ENCODE measurements around the gene MYBBP1A.
"Not testable (repeated sequence)": the region's sequence is repeated elsewhere in the genome, so short reads cannot be mapped to it uniquely, and the experiment has no call there.

MYBBP1A gene, protein sequence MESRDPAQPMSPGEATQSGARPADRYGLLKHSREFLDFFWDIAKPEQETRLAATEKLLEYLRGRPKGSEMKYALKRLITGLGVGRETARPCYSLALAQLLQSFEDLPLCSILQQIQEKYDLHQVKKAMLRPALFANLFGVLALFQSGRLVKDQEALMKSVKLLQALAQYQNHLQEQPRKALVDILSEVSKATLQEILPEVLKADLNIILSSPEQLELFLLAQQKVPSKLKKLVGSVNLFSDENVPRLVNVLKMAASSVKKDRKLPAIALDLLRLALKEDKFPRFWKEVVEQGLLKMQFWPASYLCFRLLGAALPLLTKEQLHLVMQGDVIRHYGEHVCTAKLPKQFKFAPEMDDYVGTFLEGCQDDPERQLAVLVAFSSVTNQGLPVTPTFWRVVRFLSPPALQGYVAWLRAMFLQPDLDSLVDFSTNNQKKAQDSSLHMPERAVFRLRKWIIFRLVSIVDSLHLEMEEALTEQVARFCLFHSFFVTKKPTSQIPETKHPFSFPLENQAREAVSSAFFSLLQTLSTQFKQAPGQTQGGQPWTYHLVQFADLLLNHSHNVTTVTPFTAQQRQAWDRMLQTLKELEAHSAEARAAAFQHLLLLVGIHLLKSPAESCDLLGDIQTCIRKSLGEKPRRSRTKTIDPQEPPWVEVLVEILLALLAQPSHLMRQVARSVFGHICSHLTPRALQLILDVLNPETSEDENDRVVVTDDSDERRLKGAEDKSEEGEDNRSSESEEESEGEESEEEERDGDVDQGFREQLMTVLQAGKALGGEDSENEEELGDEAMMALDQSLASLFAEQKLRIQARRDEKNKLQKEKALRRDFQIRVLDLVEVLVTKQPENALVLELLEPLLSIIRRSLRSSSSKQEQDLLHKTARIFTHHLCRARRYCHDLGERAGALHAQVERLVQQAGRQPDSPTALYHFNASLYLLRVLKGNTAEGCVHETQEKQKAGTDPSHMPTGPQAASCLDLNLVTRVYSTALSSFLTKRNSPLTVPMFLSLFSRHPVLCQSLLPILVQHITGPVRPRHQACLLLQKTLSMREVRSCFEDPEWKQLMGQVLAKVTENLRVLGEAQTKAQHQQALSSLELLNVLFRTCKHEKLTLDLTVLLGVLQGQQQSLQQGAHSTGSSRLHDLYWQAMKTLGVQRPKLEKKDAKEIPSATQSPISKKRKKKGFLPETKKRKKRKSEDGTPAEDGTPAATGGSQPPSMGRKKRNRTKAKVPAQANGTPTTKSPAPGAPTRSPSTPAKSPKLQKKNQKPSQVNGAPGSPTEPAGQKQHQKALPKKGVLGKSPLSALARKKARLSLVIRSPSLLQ (N-terminal part only)
- total RNA-seq: 65.7 to 97.8 reads per million in 2 donors

DNA sequence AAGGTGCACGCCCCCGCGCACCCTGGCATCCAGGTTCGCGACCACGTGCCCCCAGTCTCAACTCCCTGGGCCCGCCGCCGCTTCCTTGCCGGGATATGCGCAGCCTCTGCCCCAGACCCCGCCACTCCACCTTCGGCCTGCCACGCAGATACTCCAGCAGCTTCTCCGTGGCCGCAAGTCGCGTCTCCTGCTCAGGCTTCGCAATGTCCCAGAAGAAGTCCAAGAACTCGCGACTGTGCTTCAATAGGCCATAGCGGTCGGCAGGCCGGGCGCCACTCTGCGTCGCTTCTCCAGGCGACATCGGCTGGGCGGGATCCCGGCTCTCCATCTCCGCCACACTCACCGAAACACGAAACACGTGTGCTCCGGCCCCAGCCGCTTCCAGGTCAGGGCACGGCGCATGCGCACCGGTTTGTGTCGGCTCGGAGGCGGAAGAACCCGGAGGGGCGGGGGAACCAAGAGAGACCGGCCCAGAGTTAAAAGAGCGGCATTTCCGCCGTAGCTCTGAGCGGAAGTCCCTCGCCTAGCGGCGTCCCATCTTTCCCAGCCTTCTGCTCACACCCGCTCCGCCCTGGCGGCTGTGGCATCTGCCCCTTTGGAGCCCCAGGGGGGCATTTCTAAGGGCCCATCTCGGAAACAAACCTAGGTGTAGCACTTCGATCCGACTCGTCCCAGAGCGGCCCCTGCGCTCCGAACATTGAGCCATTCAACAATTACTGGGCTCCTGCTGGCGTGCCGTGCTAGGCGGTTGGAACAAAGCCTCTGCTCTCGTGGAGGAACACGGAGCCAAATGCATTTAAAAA lies at the start of gene MYBBP1A:
MYBBP1A (minus strand) TSS at position 388 of the 803 bp plus-strand sequence; CDS start at position 328, 60 bp downstream.
- DNase-seq: peak; percentile 94

DNA sequence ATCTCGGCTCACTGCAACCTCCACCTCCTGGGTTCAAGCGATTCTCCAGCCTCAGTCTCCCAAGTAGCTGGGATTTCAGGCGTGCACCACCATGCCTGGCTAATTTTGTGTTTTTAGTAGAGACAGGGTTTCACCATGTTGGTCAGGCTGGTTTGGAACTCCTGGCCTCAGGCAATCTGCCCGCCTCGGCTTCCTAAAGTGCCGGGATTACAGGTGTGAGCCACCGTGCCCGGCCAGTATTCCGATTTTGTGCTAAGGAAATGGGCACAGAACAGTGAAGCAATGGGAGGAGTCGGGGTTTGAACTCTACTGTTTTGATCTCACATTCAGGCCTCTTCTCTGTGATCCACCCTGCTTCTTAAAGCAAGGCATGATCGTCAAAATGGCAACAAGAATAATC lies 49.6 kb upstream of the MYBBP1A start:
- not testable (repeated sequence) for DNase-seq

GRCh38 chr17:4604111-4604644 lies 49.0 kb upstream of the MYBBP1A start:
- DNase-seq: no peak

DNA sequence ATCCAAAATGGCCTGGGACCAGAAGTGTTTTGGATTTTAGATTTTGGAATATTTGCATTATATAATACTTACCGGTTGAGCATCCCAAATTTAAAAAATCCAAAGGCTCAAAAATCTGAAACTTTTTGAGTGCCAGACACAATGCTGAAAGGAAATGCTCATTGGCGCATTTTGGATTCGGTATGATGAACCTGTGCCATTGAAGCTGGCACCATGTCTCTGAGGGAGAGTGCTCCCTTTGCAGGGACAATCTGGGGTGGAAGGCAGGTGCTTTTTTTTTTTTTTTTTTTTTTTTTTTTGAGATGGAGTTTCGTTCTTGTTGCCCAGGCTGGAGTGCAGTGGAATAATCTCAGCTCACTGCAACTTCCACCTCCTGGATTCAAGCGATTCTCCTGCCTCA lies 46.9 kb upstream of the MYBBP1A start:
- DNase-seq: no peak

- no peak for DNase-seq
Observed at GRCh38 chr17:4601326-4601725, 46.1 kb upstream of the MYBBP1A start.

DNA sequence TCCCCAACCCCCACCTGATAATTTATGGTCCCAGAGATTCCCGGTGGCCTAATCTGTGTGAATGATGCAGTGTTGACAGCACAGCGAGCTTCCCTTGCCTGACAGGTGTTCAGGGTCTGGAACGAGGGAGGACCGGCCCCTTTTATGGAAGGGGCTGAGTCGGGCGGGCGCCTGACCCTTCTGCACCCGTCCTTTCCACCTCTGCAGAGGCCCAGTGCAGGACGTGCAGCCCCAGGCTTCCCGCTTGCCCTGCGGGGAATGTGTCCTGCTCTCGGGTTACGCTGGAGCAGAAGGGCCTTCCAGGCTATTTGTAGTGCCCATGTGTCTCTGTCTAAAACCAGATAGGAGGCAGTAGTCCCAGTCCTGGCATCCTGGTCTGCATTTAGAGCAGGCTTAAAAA lies 45.4 kb upstream of the MYBBP1A start:
- no peak for DNase-seq

DNA sequence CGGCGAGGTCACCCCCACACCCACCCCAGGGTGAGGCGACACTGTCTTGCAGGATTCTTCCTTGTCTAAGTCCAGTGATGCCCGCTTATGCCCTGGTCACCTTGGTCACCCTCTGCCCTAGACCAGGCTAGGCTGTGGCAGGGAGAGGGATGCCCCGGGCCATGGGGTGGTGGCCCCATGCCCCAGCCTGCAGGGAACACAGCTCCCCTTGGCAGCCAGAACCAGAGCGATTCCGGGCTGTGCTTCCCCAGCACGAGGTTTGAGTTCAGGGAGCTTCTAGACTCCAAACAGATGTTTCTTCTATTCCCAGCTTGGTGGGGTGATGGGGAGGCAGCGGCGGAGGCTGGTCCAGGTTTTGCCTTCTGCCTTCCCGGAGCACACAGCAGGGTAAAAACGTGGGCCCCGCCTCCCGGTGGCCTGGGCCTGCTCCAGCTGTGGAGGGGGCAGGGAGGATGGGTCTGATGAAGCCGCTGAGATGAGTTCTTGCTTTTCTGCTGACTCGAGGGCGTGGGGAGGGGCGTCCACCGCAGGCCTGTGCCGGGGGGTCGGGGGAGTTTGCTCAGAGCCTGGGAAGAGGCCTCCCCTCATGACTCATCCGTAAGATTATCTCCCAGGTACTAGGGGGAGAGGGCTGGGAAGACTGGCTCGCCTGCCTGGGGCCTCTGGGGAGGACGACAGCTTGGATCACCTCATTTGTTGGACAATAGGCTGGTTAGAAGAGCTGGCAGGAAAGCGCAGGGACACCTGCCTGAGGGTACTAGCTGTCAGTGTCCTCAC lies 44.5 kb upstream of the MYBBP1A start:
- DNase-seq: no peak

GRCh38 chr17:4598776-4599504 lies 43.8 kb upstream of the MYBBP1A start:
- DNase-seq: no peak

GRCh38 chr17:4597975-4598374 lies 42.8 kb upstream of the MYBBP1A start:
- no peak for DNase-seq

GRCh38 chr17:4596636-4597380 lies 41.6 kb upstream of the MYBBP1A start:
- DNase-seq: no peak

DNA sequence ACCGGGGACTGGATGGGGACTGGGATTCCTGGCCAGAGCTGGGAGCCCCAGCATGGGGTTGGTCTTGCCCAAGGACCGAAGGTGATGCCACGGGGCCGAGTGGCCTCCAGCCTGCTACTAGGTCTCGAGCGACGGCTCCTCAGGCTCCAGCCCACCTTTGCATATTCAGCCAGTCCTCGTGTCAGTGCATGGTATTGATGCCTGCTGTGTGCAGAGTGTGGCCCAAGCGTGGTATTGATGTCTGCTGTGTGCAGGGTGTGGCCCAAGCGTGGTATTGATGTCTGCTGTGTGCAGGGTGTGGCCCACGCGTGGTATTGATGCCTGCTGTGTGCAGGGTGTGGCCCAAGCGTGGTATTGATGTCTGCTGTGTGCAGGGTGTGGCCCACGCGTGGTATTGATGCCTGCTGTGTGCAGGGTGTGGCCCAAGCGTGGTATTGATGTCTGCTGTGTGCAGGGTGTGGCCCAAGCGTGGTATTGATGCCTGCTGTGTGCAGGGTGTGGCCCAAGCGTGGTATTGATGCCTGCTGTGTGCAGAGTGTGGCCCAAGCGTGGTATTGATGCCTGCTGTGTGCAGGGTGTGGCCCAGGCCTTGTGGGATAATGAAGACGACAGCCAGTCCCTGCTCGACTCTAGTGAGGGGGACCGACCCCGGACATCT lies 40.6 kb upstream of the MYBBP1A start:
- DNase-seq: not testable (repeated sequence)

GRCh38 chr17:4594931-4595684 lies 39.9 kb upstream of the MYBBP1A start:
- DNase-seq: no peak

- DNase-seq: no peak
Observed at GRCh38 chr17:4594406-4594805, 39.2 kb upstream of the MYBBP1A start.

GRCh38 chr17:4593021-4593421 lies 37.8 kb upstream of the MYBBP1A start:
- DNase-seq: no peak

GRCh38 chr17:4592240-4593005 lies 37.2 kb upstream of the MYBBP1A start:
- DNase-seq: no peak

GRCh38 chr17:4591529-4591928 lies 36.3 kb upstream of the MYBBP1A start:
- DNase-seq: no peak

DNA sequence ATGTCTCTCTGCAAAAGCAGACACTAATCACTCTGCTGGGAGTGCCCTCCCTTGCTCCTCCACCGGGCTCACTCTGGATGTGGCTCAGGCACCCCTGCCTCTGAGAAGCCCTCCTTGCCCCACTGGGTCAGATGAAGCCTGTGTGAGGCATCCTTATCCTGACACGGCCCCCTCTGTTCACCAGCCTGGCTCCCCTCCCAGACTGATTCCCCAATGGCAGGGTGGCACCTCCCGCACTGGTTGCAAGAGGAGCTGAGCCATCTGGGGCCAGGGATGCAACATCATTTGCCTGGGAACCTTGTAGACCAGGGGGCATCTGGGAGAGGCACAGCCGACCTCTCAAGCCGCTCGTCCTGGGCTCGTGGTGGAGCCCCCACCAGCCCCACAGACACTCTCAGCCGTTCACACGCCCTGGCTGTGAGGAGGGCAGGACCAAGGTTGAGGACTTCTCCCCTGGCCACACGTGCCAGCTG lies 35.8 kb upstream of the MYBBP1A start:
- no peak for DNase-seq
